GM12892 (cell line): Measurements from ENCODE around the gene WDSUB1.

Source experiments
- POLR2A ChIP-seq: IDR thresholded peaks from 2 replicates; pipeline ENCODE4 v1.6.1; 2011; ENCODE audit warnings: low read depth, low read length, control low read depth
- POLR2AphosphoS5 ChIP-seq: IDR thresholded peaks from 2 replicates; pipeline ENCODE4 v1.6.1; 2011; ENCODE audit warnings: low read depth, low read length, control low read depth
- TAF1 ChIP-seq: IDR thresholded peaks from 2 replicates; pipeline ENCODE4 v1.6.1; 2011; ENCODE audit warnings: low read depth, mild to moderate bottlenecking, control low read depth, low read length, borderline replicate concordance

GRCh38 chr2:159209341-159210306 is 76.9 kb downstream of the WDSUB1 start:
- TF ChIP-seq POLR2AphosphoS5 (no peak), POLR2A (no peak), TAF1 (no peak)
